Right atrium auricular region (tissue), 2 donors: ENCODE measurements around the gene CCDC175. TPM values are rescaled to one million over a fixed set of nuclear protein-coding genes. Genes with fewer than 3 reads are reported as not detected.

Source experiments
- DNase-seq: peaks from one replicate; pipeline ENCODE4 v3.0.0-alpha.2; 2019; ENCODE audit warnings: low spot score
- H3K27ac ChIP-seq, 2 donors: fragments of 200-600 bp; sonication (generic); 1 replicate in 1 of 2; 2 replicates in 1 of 2; pipeline ENCODE4 v1.5.1; 2016 to 2019
- H3K27me3 ChIP-seq, 2 donors: fragments of 200-600 bp; sonication (generic); one replicate each; pipeline versions ENCODE4 v1.5.1 to v1.6.0; 2017 to 2019
- H3K36me3 ChIP-seq: fragments of 200-600 bp; sonication (generic); one replicate; pipeline ENCODE4 v1.5.1; 2016
- H3K4me1 ChIP-seq, 2 donors: fragments of 200-600 bp; sonication (generic); one replicate each; pipeline versions ENCODE4 v1.5.1 to v1.6.0; 2017 to 2019
- H3K4me3 ChIP-seq, 2 donors: fragments of 200-600 bp; sonication (generic); 1 replicate in 1 of 2; 2 replicates in 1 of 2; pipeline ENCODE4 v1.5.1; 2017 to 2019; ENCODE audit warnings: mild to moderate bottlenecking in 1 of 2, moderate library complexity in 1 of 2
- H3K9me3 ChIP-seq, 2 donors: fragments of 200-600 bp; sonication (generic); one replicate each; pipeline ENCODE4 v1.5.1; 2019
- total RNA-seq, 2 donors: library from RNA; depleted of rRNA; stranded (reverse); fragments of >200 nt; gene quantifications; one replicate each; pipeline ENCODE4 v1.1.0, GENCODE V29; 2016
- TF ChIP-seq, protein P1 (sequence below), 2 donors: fragments of 200-600 bp; sonication (generic); IDR thresholded peaks; one replicate each; pipeline ENCODE4 v1.5.1; 2019; ENCODE audit warnings: antibody characterized with exemption in 2 of 2

The CCDC175 gene
- total RNA-seq, 2 donors from 2014 or later = not detected

DNA sequence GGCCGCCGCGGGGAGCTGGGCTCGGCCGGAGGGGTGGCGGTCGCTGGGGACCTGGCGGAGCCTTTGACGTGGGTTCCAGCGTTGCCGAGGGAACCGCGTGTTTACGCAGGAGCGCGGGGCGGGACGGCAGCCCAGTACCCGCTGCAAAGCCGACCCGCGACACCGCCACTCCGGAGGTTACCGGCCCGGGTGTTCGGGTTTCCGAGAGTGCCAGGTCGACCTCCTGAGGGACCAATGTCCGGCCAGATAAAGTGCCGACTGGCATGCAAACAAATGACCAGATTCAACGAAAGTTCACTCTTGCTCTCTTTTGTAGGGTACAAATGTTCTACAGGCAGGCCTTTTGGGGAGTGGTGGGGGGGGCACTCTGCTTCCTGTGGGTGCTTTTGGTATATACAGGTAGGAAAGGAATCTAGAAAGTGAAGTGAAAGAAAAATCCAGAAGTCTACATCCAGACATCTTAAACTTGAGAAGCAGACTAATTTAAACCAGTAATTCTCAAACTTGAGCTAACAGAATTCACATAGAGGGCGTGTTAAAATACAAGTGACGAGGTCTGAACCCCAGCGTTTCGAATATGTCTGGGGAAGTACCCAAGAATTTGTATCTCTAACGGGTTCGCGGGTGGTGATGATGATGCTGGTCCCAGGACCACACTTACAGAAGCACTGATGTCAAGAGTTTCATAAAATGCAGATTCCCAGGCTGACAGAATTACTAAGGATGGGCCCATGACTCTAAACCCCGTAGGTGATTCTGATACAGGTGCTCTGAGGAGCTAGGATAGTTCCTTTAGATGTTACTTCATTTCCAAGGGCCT, 111.1 kb downstream of the CCDC175 start, which contains the start of gene GPR135:
GPR135 (minus strand) TSS at position 65 of the 820 bp plus-strand sequence. CDS start 154 bp downstream, outside the sequence.
- peak within 1 kb of the TSS; percentile 83 to 91 for H3K27ac ChIP-seq
- H3K4me1 ChIP-seq = peaks cover 0 to 9% of the 10 kb centered on the region in 2 donors
- DNase-seq = no peak
- H3K9me3 ChIP-seq = no peaks in the 10 kb centered on the region
- TF ChIP-seq, protein P1, sequence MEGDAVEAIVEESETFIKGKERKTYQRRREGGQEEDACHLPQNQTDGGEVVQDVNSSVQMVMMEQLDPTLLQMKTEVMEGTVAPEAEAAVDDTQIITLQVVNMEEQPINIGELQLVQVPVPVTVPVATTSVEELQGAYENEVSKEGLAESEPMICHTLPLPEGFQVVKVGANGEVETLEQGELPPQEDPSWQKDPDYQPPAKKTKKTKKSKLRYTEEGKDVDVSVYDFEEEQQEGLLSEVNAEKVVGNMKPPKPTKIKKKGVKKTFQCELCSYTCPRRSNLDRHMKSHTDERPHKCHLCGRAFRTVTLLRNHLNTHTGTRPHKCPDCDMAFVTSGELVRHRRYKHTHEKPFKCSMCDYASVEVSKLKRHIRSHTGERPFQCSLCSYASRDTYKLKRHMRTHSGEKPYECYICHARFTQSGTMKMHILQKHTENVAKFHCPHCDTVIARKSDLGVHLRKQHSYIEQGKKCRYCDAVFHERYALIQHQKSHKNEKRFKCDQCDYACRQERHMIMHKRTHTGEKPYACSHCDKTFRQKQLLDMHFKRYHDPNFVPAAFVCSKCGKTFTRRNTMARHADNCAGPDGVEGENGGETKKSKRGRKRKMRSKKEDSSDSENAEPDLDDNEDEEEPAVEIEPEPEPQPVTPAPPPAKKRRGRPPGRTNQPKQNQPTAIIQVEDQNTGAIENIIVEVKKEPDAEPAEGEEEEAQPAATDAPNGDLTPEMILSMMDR (IDR thresholded peaks at IDR 0.05) = no peak
- H3K36me3 ChIP-seq = peaks cover 7% of the 10 kb centered on the region
- H3K4me3 ChIP-seq = peak within 1 kb of the TSS; percentile 57 to 70
- H3K27me3 ChIP-seq = no peaks in the 10 kb centered on the region

DNA sequence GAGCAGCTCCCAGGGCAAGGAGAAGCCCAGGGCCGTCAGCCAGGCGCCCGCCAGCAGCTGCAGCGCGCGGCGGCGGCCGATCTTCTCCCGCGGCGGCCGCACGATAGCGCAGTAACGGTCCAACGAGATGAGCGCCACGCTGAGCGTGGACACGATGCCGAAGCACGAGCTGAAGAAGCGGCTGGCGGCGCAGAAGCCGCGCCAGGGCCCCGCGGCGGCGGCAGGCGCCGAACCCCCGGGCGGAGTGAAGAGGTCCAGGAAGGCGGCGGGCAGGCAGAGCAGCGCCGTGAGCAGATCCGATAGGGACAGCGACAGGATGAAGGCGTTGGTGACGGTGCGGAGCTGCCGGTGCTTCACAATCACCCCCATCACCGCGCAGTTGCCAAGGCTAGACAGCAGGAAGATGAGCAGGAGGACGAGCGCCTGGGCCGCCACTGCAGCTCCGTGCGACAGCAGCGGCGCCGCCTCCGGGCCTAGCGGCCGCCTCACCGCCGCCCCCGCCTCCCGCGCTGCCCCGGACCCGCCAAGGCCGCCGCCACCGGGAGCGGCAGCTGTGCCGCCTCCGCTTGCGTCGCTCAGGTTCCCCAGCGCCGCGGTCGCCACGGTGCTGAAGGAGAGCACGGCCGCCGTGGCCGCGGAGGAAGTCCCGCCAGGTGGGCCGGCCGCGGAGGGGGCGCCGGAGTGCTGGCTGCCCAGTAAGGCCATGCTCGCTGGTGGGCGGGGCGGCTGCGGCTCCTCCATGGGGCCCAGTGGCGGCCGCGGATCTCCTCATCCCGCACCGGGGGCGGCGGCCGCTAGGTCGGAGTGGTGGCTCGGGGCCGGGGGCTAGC, 111.9 kb downstream of the CCDC175 start:
- no peak for DNase-seq
- TF ChIP-seq, protein P1 (IDR thresholded peaks at IDR 0.05) = peak in 1 of 2 donors; percentile 5
- peak overlapping the region; percentile 83 to 91 for H3K27ac ChIP-seq
- H3K9me3 ChIP-seq = no peaks in the 10 kb centered on the region
- no peaks in the 10 kb centered on the region for H3K27me3 ChIP-seq
- peak overlapping the region; percentile 57 to 70 for H3K4me3 ChIP-seq
- peaks cover 0 to 9% of the 10 kb centered on the region in 2 donors for H3K4me1 ChIP-seq
- H3K36me3 ChIP-seq = peaks cover 7% of the 10 kb centered on the region

DNA sequence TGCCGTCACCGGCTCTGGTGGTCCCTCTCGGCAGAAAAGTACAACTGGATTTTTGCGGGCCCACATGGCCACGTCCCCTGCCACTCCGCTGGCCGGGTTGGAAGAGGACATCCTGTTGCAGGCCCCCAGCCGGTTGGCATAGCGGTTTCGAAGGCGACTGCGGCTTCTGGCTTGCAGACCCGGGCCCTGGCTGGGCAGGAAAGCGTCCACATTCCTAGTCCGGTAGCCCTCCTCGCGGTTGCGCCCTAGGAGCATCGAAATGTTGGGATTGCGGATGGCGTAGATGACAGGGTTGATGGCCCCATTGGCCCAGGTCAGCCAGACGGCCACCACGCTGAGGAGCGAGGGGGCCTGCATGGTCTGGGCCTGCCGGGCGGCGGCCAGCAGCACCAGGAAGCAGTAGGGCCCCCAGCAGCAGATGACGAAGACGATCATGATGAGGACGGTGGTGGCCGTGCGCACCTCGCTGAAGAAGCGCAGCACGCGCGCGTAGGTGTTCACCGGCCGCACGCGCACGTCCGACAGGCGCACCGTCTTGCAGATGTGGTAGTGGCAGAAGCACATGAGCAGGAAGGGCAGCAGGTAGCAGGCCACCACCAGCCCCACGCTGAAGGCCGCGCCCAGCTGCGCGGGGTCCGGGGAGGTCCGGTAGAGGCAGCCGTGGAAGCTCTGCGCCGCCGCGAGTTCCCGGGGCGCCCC, 112.7 kb downstream of the CCDC175 start:
- Histone ChIP-seq H3K4me3 (peak overlapping the region; percentile 57 to 70), H3K27ac (peak overlapping the region; percentile 83 to 91), H3K36me3 (peaks cover 7% of the 10 kb centered on the region), H3K9me3 (no peaks in the 10 kb centered on the region), H3K4me1 (peaks cover 0 to 9% of the 10 kb centered on the region in 2 donors), H3K27me3 (no peaks in the 10 kb centered on the region)
- no peak for DNase-seq
- TF ChIP-seq, protein P1 (IDR thresholded peaks at IDR 0.05) = no peak

DNA sequence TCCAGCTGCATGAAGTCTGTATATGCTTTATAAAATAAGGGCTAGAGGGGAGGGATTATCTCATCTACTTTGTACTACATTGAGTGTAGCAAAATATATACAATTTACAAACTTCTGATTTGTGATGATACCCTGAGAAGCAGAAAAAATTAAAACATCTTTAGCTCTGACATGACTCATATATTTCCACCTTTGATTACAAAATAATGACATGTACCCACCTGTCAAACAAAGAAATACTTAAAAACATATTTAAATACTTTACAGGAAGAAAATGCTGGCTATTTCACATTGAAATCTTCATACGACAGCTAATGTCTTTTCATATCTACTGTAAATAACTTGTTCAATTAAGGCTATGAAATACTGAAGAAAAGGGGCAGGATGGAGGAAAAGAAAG, 114.7 kb downstream of the CCDC175 start:
- DNase-seq = no peak
- no peak overlapping the region for H3K27ac ChIP-seq

GRCh38 chr14:59460378-59460777, 116.2 kb downstream of the CCDC175 start:
- Histone ChIP-seq H3K36me3 (peaks cover 5% of the 10 kb centered on the region), H3K9me3 (no peaks in the 10 kb centered on the region), H3K27me3 (no peaks in the 10 kb centered on the region), H3K4me1 (peaks cover 0 to 9% of the 10 kb centered on the region in 2 donors), H3K27ac (no peak overlapping the region), H3K4me3 (no peak overlapping the region)
- TF ChIP-seq, protein P1 (IDR thresholded peaks at IDR 0.05) = no peak
- no peak for DNase-seq

More for the DNA sequence above, 114.7 kb downstream of the CCDC175 start:
- Histone ChIP-seq H3K4me3 (no peak overlapping the region), H3K9me3 (no peaks in the 10 kb centered on the region), H3K27me3 (no peaks in the 10 kb centered on the region), H3K36me3 (peaks cover 2% of the 10 kb centered on the region), H3K4me1 (peaks cover 0 to 9% of the 10 kb centered on the region in 2 donors)
- TF ChIP-seq, protein P1 (IDR thresholded peaks at IDR 0.05) = no peak
